Measurements from ENCODE around the gene ARID1B.

- TF ChIP-seq GATA3 (IDR thresholded peaks at IDR 0.05; ENCODE audit: low read depth, low read length) (no peak), GATA2 (IDR thresholded peaks at IDR 0.05; ENCODE audit: low read depth, low read length) (no peak)
These were observed 416.9 kb downstream of the ARID1B start for GRCh38 chr6:157194110-157194509.
